Measurements from ENCODE around the gene ENO1.

ENO1 gene

DNA sequence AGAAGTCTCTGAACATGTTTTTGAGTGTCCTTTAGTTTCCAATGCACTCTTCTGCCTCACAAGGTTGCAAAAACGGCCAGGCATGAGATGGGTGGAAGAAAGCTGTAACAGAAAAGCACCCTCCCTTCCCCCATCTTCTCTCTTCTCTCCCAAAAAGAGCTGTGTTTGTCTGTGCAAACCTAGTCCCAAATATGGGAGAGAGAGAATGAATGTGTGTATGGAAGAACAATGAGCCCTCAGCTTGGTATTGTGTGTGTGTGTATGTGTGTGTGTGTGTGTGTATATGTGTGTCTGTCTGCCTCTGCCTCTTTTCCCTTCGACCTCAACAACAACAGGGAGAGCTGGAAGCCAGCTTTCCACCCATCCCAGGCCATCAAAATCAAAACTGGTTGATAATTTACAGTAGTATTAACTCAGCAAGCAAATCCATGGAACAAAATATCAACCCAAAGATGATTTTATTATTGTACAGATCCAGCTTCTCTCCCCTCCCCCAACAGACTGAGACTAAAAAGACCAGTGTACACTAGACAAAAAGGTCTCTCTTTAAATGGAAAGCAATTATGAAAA, 62.8 kb downstream of the ENO1 start:
- no peak for DNase-seq (ENCODE audit: low read depth)
- H3K4me3 ChIP-seq (ENCODE audit: low read length): peak overlapping the region; percentile 88
- TF ChIP-seq, protein P1, sequence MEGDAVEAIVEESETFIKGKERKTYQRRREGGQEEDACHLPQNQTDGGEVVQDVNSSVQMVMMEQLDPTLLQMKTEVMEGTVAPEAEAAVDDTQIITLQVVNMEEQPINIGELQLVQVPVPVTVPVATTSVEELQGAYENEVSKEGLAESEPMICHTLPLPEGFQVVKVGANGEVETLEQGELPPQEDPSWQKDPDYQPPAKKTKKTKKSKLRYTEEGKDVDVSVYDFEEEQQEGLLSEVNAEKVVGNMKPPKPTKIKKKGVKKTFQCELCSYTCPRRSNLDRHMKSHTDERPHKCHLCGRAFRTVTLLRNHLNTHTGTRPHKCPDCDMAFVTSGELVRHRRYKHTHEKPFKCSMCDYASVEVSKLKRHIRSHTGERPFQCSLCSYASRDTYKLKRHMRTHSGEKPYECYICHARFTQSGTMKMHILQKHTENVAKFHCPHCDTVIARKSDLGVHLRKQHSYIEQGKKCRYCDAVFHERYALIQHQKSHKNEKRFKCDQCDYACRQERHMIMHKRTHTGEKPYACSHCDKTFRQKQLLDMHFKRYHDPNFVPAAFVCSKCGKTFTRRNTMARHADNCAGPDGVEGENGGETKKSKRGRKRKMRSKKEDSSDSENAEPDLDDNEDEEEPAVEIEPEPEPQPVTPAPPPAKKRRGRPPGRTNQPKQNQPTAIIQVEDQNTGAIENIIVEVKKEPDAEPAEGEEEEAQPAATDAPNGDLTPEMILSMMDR (conservative IDR thresholded peaks at IDR 0.05; ENCODE audit: low read depth, low read length): no peak

- DNase-seq (ENCODE audit: low read depth): no peak
- TF ChIP-seq, protein P1 (conservative IDR thresholded peaks at IDR 0.05; ENCODE audit: low read depth, low read length): peak; percentile 51
- H3K4me3 ChIP-seq (ENCODE audit: low read length): no peak overlapping the region
These were observed 63.6 kb downstream of the ENO1 start for GRCh38 chr1:8814865-8815264.

GRCh38 chr1:8813991-8814390, 64.5 kb downstream of the ENO1 start:
- no peak for DNase-seq (ENCODE audit: low read depth)
- TF ChIP-seq, protein P1 (conservative IDR thresholded peaks at IDR 0.05; ENCODE audit: low read depth, low read length): no peak
- no peak overlapping the region for H3K4me3 ChIP-seq (ENCODE audit: low read length)

GRCh38 chr1:8813016-8813763, 65.3 kb downstream of the ENO1 start:
- H3K4me3 ChIP-seq (ENCODE audit: low read length): no peak overlapping the region
- DNase-seq (ENCODE audit: low read depth): peak; percentile 69
- TF ChIP-seq, protein P1 (conservative IDR thresholded peaks at IDR 0.05; ENCODE audit: low read depth, low read length): no peak

- H3K4me3 ChIP-seq (ENCODE audit: low read length): no peak overlapping the region
- no peak for DNase-seq (ENCODE audit: low read depth)
- TF ChIP-seq, protein P1 (conservative IDR thresholded peaks at IDR 0.05; ENCODE audit: low read depth, low read length): no peak
These were observed 66.4 kb downstream of the ENO1 start for GRCh38 chr1:8812081-8812480.
